ENCODE results near the gene GLIS2.

GLIS2 gene

GRCh38 chr16:4298761-4299522 is 16.9 kb upstream of the GLIS2 start:
- no peak for DNase-seq

- DNase-seq = no peak
These were observed 14.7 kb upstream of the GLIS2 start for GRCh38 chr16:4301177-4301576.

- DNase-seq = no peak
These were observed 13.9 kb upstream of the GLIS2 start for GRCh38 chr16:4301968-4302367.

- no peak for DNase-seq
These were observed 11.9 kb upstream of the GLIS2 start for GRCh38 chr16:4303973-4304372.

- no peak for DNase-seq
These were observed 9.2 kb upstream of the GLIS2 start for GRCh38 chr16:4306470-4307214.

- DNase-seq = peak; percentile 95
These were observed 8.4 kb upstream of the GLIS2 start for GRCh38 chr16:4307215-4308037.

- no peak for DNase-seq
These were observed 6.6 kb upstream of the GLIS2 start for GRCh38 chr16:4309102-4309832.

GRCh38 chr16:4309833-4310266 is 6.0 kb upstream of the GLIS2 start:
- no peak for DNase-seq

GRCh38 chr16:4313563-4314531 is 2.0 kb upstream of the GLIS2 start:
- DNase-seq = no peak

- DNase-seq = no peak
These were observed 1.2 kb upstream of the GLIS2 start for GRCh38 chr16:4314532-4315185.

- DNase-seq = no peak
These were observed 419 bp downstream of the GLIS2 start for GRCh38 chr16:4316108-4316863.

- DNase-seq = no peak
These were observed 1.1 kb downstream of the GLIS2 start for GRCh38 chr16:4316864-4317531.

- DNase-seq = no peak
These were observed 1.9 kb downstream of the GLIS2 start for GRCh38 chr16:4317532-4318450.

- no peak for DNase-seq
These were observed 2.6 kb downstream of the GLIS2 start for GRCh38 chr16:4318451-4318910.

- no peak for DNase-seq
These were observed 3.1 kb downstream of the GLIS2 start for GRCh38 chr16:4318967-4319366.

- no peak for DNase-seq
These were observed 3.9 kb downstream of the GLIS2 start for GRCh38 chr16:4319454-4320421.

- DNase-seq = no peak
These were observed 4.8 kb downstream of the GLIS2 start for GRCh38 chr16:4320571-4321137.

All from stimulated activated CD4-positive, alpha-beta T cell treated with anti-CD3 and anti-CD28 coated beads, Interleukin-12 subunit alpha, Interleukin-12 subunit beta, amount 100 ng/mL, for 4 hours (primary cell).